SK-N-SH (cell line): ENCODE measurements around the gene RPS6KA1. TPM values are rescaled to one million over a fixed set of nuclear protein-coding genes. Genes with fewer than 3 reads are reported as not detected.

Experiments used
- CTCF ChIA-PET: fragments of 300-600, 350-600 bp; formaldehyde crosslinking; extraction: SDS; loops from one replicate; lab custom pipeline; 2021; lab: Yijun Ruan, JAX
- POLR2A ChIA-PET: fragments of 350-600 bp; sonication (Branson Sonifier 250); formaldehyde crosslinking; extraction: SDS; loops from one replicate; lab custom pipeline; 2020; ENCODE audit warnings: antibody characterized with exemption, inconsistent platforms; lab: Yijun Ruan, JAX
- DNase-seq: peaks from one replicate; pipeline ENCODE4 v3.0.0; 2012
- H2AFZ ChIP-seq: fragments of 200-600 bp; sonication (generic); 2 replicates; pipeline ENCODE4 v1.8.1; 2016; ENCODE audit warnings: antibody characterized with exemption, mild to moderate bottlenecking, low read depth
- H3F3A ChIP-seq: fragments of 200-600 bp; sonication (generic); replicated peaks from 2 replicates; pipeline ENCODE3; 2016; ENCODE audit warnings: antibody characterized with exemption, mild to moderate bottlenecking; ENCODE audit not compliant: insufficient read depth
- H3K27ac ChIP-seq, 2 experiments: fragments of 200-500 bp in 1 of 2; fragments of 200-600 bp in 1 of 2; sonication (Bioruptor generic) in 1 of 2; sonication (generic), shearing (Covaris generic) in 1 of 2; 2 replicates each; pipeline versions ENCODE4 v1.5.1 to v1.6.1; 2014 to 2016; ENCODE audit warnings: low read depth in 2 of 2, inconsistent platforms in 1 of 2, low read length in 1 of 2, mild to moderate bottlenecking in 1 of 2, mixed read lengths in 1 of 2
- H3K27me3 ChIP-seq: fragments of 200-600 bp; sonication (generic), shearing (Covaris generic); 2 replicates; pipeline ENCODE4 v1.6.1; 2016; ENCODE audit warnings: mixed run types; ENCODE audit not compliant: insufficient read depth
- H3K36me3 ChIP-seq, 2 experiments: fragments of 200-500 bp in 1 of 2; fragments of 200-600 bp in 1 of 2; sonication (Bioruptor generic) in 1 of 2; sonication (generic) in 1 of 2; replicated peaks in 1 of 2; 2 replicates each; pipeline versions ENCODE3 to v1.5.1; 2014 to 2016; ENCODE audit warnings: low read length in 1 of 2, mild to moderate bottlenecking in 1 of 2; ENCODE audit not compliant: insufficient read depth in 2 of 2, control insufficient read depth in 1 of 2
- H3K4me1 ChIP-seq, 2 experiments: fragments of 200-500 bp in 1 of 2; fragments of 200-600 bp in 1 of 2; sonication (Bioruptor generic) in 1 of 2; sonication (generic), shearing (Covaris generic) in 1 of 2; 2 replicates each; pipeline versions ENCODE4 v1.5.1 to v1.6.1; 2014 to 2016; ENCODE audit warnings: low read depth in 1 of 2, low read length in 1 of 2, mixed run types in 1 of 2; ENCODE audit not compliant: insufficient read depth in 2 of 2, control insufficient read depth in 1 of 2
- H3K4me2 ChIP-seq: fragments of 200-600 bp; sonication (generic), shearing (Covaris generic); 2 replicates; pipeline ENCODE4 v1.6.1; 2017; ENCODE audit warnings: mixed run types
- H3K4me3 ChIP-seq, 2 experiments: fragments of 200-500 bp in 1 of 2; fragments of 200-600 bp in 1 of 2; sonication (Bioruptor generic) in 1 of 2; sonication (generic), shearing (Covaris generic) in 1 of 2; 2 replicates each; pipeline versions ENCODE4 v1.5.1 to v1.8.1; 2014 to 2016; ENCODE audit warnings: low read depth in 2 of 2, inconsistent platforms in 1 of 2, low read length in 1 of 2, mild to moderate bottlenecking in 1 of 2, mixed read lengths in 1 of 2, moderate library complexity in 1 of 2
- H3K79me2 ChIP-seq: fragments of 200-600 bp; sonication (generic); 2 replicates; pipeline ENCODE4 v1.8.1; 2017; ENCODE audit warnings: mild to moderate bottlenecking; ENCODE audit not compliant: insufficient read depth
- H3K9ac ChIP-seq: fragments of 200-600 bp; sonication (generic); 2 replicates; pipeline ENCODE4 v1.6.1; 2017; ENCODE audit warnings: mixed run types
- H3K9me2 ChIP-seq: fragments of 200-600 bp; sonication (generic); 2 replicates; pipeline ENCODE4 v1.6.1; 2017; ENCODE audit warnings: mixed run types
- H3K9me3 ChIP-seq: fragments of 200-600 bp; sonication (generic); 2 replicates; pipeline ENCODE4 v1.6.1; 2017; ENCODE audit warnings: mixed run types, mild to moderate bottlenecking, moderate library complexity
- H4K20me1 ChIP-seq: fragments of 200-600 bp; sonication (generic); 2 replicates; pipeline ENCODE4 v1.6.1; 2017; ENCODE audit warnings: mild to moderate bottlenecking, mixed run types; ENCODE audit not compliant: insufficient read depth
- CHD2 ChIP-seq: fragments of 150-350 bp; IDR thresholded peaks from 2 replicates; pipeline ENCODE4 v1.6.1; 2018; ENCODE audit warnings: low read length; ENCODE audit not compliant: partially characterized antibody
- ELF1 ChIP-seq: IDR thresholded peaks from 2 replicates; pipeline ENCODE4 v1.4.0; 2012
- EP300 ChIP-seq, 2 experiments: IDR thresholded peaks; 2 replicates each; pipeline versions ENCODE4 v1.4.0 to v1.6.1; 2012; ENCODE audit warnings: borderline replicate concordance in 1 of 2, low read depth in 1 of 2, low read length in 1 of 2
- FOXJ3 ChIP-seq: sonication (generic); formaldehyde crosslinking; IDR thresholded peaks from 2 replicates; pipeline ENCODE4 v1.5.1; 2020; ENCODE audit warnings: mild to moderate bottlenecking, missing genetic modification reagents
- FOXM1 ChIP-seq: IDR thresholded peaks from 2 replicates; pipeline ENCODE4 v1.4.0; 2012; ENCODE audit warnings: low read depth, mild to moderate bottlenecking
- GABPA ChIP-seq: IDR thresholded peaks from 2 replicates; pipeline ENCODE4 v1.4.0; 2012; ENCODE audit warnings: low read depth, mild to moderate bottlenecking
- MEF2A ChIP-seq: IDR thresholded peaks from 2 replicates; pipeline ENCODE4 v1.4.0; 2012; ENCODE audit warnings: low read depth, borderline replicate concordance
- MXI1 ChIP-seq: IDR thresholded peaks from 2 replicates; pipeline ENCODE4 v1.6.1; 2012; ENCODE audit warnings: mild to moderate bottlenecking, low read depth, low read length, improper control_type of control experiment
- NFIC ChIP-seq: IDR thresholded peaks from 2 replicates; pipeline ENCODE4 v1.4.0; 2012; ENCODE audit warnings: borderline replicate concordance
- POLR2AphosphoS5 ChIP-seq: IDR thresholded peaks from 2 replicates; pipeline ENCODE4 v1.6.1; 2012; ENCODE audit warnings: low read depth, low read length
- RAD21 ChIP-seq: IDR thresholded peaks from 2 replicates; pipeline ENCODE4 v1.6.1; 2012; ENCODE audit warnings: mild to moderate bottlenecking, low read length
- RFX5 ChIP-seq: IDR thresholded peaks from 2 replicates; pipeline ENCODE4 v1.6.1; 2012; ENCODE audit warnings: mild to moderate bottlenecking, improper control_type of control experiment, low read length
- SIN3A ChIP-seq: IDR thresholded peaks from 2 replicates; pipeline ENCODE4 v1.6.1; 2012; ENCODE audit warnings: low read depth, mild to moderate bottlenecking, low read length, moderate library complexity, borderline replicate concordance
- SMC3 ChIP-seq: IDR thresholded peaks from 2 replicates; pipeline ENCODE4 v1.6.1; 2012; ENCODE audit warnings: low read depth, low read length, improper control_type of control experiment
- ZBTB33 ChIP-seq: IDR thresholded peaks from 2 replicates; pipeline ENCODE4 v1.4.0; 2012; ENCODE audit warnings: low read depth, borderline replicate concordance
- WGBS: methylation state at CpG from one replicate; pipeline ENCODE4 v1.1.6; 2017; ENCODE audit warnings: low lambda C conversion rate; 5-methylcytosine and 5-hydroxymethylcytosine counted together
- polyA plus RNA-seq, 3 experiments: library from polyadenylated mRNA; depleted of rRNA; stranded (reverse); fragments of >200 nt; gene quantifications; 2 replicates each; pipeline ENCODE4 v1.2.3, GENCODE V29; 2012
- TF ChIP-seq, protein P1 (sequence below): fragments of 150-350 bp; IDR thresholded peaks from 2 replicates; pipeline ENCODE4 v1.6.1; 2016; ENCODE audit warnings: mild to moderate bottlenecking, low read depth, low read length
- TF ChIP-seq, protein P2 (sequence below): fragments of 150-350 bp; IDR thresholded peaks from 2 replicates; pipeline ENCODE4 v1.6.1; 2017; ENCODE audit warnings: antibody characterized with exemption, low read length, low read depth, borderline replicate concordance
- TF ChIP-seq, protein P3 (sequence below): fragments of 200-600 bp; sonication (generic); IDR thresholded peaks from 2 replicates; pipeline ENCODE4 v1.6.1; 2017; ENCODE audit warnings: antibody characterized with exemption, mild to moderate bottlenecking, moderate library complexity
- TF ChIP-seq, protein P4 (sequence below): IDR thresholded peaks from 2 replicates; pipeline ENCODE4 v1.4.0; 2012; ENCODE audit warnings: low read depth, borderline replicate concordance

Gene RPS6KA1
- polyA plus RNA-seq, 1 of the 3 experiments (the other 2 are of a cell fraction) = 9.7 TPM

DNA sequence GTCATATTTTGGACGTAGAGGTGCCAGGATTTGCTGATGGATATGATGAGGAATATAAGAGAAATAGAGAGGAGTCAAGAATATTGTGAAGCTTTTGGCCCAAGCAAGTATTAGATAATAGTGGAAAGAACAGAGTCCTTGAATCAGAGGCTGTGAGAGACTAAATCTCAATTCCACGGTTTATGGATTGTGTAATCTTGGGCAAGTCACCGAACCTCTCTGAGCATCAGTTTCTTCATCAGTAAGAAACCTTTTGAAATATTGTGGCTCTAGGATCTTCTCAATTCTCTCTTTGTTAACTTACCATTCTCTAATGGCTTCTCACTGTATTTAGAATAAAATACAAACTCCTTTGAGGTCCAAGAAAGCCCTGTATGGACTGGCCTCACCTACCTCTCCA, 77.6 kb downstream of the RPS6KA1 start:
- TF ChIP-seq MXI1 = no peak
- TF ChIP-seq, protein P1, sequence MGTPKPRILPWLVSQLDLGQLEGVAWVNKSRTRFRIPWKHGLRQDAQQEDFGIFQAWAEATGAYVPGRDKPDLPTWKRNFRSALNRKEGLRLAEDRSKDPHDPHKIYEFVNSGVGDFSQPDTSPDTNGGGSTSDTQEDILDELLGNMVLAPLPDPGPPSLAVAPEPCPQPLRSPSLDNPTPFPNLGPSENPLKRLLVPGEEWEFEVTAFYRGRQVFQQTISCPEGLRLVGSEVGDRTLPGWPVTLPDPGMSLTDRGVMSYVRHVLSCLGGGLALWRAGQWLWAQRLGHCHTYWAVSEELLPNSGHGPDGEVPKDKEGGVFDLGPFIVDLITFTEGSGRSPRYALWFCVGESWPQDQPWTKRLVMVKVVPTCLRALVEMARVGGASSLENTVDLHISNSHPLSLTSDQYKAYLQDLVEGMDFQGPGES = no peak
- TF ChIP-seq, protein P2, sequence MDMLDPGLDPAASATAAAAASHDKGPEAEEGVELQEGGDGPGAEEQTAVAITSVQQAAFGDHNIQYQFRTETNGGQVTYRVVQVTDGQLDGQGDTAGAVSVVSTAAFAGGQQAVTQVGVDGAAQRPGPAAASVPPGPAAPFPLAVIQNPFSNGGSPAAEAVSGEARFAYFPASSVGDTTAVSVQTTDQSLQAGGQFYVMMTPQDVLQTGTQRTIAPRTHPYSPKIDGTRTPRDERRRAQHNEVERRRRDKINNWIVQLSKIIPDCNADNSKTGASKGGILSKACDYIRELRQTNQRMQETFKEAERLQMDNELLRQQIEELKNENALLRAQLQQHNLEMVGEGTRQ = no peak
- no peak for TF ChIP-seq FOXM1
- no peak for TF ChIP-seq RAD21
- TF ChIP-seq POLR2AphosphoS5 = no peak
- no peak for TF ChIP-seq MEF2A
- TF ChIP-seq NFIC = no peak
- TF ChIP-seq, protein P3, sequence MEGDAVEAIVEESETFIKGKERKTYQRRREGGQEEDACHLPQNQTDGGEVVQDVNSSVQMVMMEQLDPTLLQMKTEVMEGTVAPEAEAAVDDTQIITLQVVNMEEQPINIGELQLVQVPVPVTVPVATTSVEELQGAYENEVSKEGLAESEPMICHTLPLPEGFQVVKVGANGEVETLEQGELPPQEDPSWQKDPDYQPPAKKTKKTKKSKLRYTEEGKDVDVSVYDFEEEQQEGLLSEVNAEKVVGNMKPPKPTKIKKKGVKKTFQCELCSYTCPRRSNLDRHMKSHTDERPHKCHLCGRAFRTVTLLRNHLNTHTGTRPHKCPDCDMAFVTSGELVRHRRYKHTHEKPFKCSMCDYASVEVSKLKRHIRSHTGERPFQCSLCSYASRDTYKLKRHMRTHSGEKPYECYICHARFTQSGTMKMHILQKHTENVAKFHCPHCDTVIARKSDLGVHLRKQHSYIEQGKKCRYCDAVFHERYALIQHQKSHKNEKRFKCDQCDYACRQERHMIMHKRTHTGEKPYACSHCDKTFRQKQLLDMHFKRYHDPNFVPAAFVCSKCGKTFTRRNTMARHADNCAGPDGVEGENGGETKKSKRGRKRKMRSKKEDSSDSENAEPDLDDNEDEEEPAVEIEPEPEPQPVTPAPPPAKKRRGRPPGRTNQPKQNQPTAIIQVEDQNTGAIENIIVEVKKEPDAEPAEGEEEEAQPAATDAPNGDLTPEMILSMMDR = no peak
- TF ChIP-seq CHD2 = no peak
- TF ChIP-seq SMC3 = no peak
- TF ChIP-seq, protein P4, sequence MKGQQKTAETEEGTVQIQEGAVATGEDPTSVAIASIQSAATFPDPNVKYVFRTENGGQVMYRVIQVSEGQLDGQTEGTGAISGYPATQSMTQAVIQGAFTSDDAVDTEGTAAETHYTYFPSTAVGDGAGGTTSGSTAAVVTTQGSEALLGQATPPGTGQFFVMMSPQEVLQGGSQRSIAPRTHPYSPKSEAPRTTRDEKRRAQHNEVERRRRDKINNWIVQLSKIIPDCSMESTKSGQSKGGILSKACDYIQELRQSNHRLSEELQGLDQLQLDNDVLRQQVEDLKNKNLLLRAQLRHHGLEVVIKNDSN = no peak
- no peak for TF ChIP-seq SIN3A
- TF ChIP-seq ZBTB33 = no peak
- no peak for TF ChIP-seq RFX5
- no peak for TF ChIP-seq FOXJ3 (CRISPR knock-in tag)
- TF ChIP-seq GABPA = no peak
- TF ChIP-seq EP300 (IDR thresholded peaks at IDR 0.05; ENCODE audit: borderline replicate concordance in 1 of 2, low read depth in 1 of 2, low read length in 1 of 2) = no peak
- no peak for TF ChIP-seq ELF1
- TF ChIP-seq, all 33 proteins: peak for 0
- Histone ChIP-seq H3F3A (no peaks in the 10 kb centered on the region), H3K9ac (no peak overlapping the region), H3K27me3 (no peaks in the 10 kb centered on the region), H3K9me2 (no peaks in the 10 kb centered on the region), H4K20me1 (no peaks in the 10 kb centered on the region), H3K27ac (no peak overlapping the region), H3K4me1 (no peaks in the 10 kb centered on the region), H2AFZ (no peak overlapping the region), H3K9me3 (no peaks in the 10 kb centered on the region), H3K36me3 (no peaks in the 10 kb centered on the region), H3K4me3 (no peak overlapping the region), H3K4me2 (no peak overlapping the region), H3K79me2 (no peaks in the 10 kb centered on the region)
- DNase-seq = no peak
- 83% methylated on average over 3 of the region's 3 CpGs for WGBS
- ChIA-PET CTCF (interaction anchor here (0.6 to 11.1 kb wide), 4 partner anchors 9 to 690 kb away, joined by 3 to 311 read pairs (median 6); partner anchors contain the start of gene PIGV), POLR2A (no interaction called here)
